ENCODE results near the gene LILRA1. TPM values are rescaled to one million over a fixed set of nuclear protein-coding genes. Genes with fewer than 3 reads are reported as not detected.
A peak's percentile ranks its signal among the peaks of the same experiment; 100 is the strongest.
"Not testable (repeated sequence)": the region's sequence is repeated elsewhere in the genome, so short reads cannot be mapped to it uniquely, and the experiment has no call there.

Gene LILRA1
- total RNA-seq, 4 donors from 2014 or later, result not detected

DNA sequence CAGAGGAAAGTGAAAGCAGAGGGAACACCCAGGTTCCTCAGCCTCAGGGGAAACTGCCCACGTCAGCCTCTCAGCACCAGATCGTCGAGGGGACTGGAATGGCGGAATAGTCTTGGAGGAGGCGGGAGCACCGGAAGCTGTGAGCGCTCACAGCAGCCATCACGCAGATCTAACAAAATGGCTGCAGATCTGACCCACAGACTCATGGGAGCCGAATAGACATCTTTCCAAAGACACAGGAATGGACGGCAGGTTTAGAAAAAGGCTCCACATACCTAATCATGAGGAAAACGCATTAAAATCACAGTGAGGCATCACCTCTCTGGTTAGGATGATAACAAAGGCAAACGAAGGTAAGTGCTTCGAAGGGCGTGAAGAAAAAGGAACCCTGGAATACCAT, 31.6 kb upstream of the LILRA1 start:
- Histone ChIP-seq H3K4me1 (no peaks in the 10 kb centered on the region), H3K27ac (no peak overlapping the region), H3K27me3 (no peaks in the 10 kb centered on the region), H3K9me3 (no peaks in the 10 kb centered on the region), H3K4me3 (no peak overlapping the region), H3K36me3 (no peaks in the 10 kb centered on the region)
- 83% methylated on average over 14 of the region's 14 CpGs for WGBS
- TF ChIP-seq POLR2A (IDR thresholded peaks at IDR 0.05) (no peak), POLR2AphosphoS5 (IDR thresholded peaks at IDR 0.05) (no peak), CTCF (IDR thresholded peaks at IDR 0.05) (no peak), EP300 (IDR thresholded peaks at IDR 0.05) (no peak)
- DNase-seq (ENCODE audit: low spot score in 2 of 2), result no peak

- 89% methylated on average over 6 of the region's 6 CpGs for WGBS
- not testable (repeated sequence) for H3K27me3 ChIP-seq; DNase-seq (ENCODE audit: low spot score in 2 of 2); H3K4me3 ChIP-seq; H3K9me3 ChIP-seq; H3K36me3 ChIP-seq; H3K27ac ChIP-seq; H3K4me1 ChIP-seq
These were observed 30.2 kb upstream of the LILRA1 start for GRCh38 chr19:54563206-54563605.

DNA sequence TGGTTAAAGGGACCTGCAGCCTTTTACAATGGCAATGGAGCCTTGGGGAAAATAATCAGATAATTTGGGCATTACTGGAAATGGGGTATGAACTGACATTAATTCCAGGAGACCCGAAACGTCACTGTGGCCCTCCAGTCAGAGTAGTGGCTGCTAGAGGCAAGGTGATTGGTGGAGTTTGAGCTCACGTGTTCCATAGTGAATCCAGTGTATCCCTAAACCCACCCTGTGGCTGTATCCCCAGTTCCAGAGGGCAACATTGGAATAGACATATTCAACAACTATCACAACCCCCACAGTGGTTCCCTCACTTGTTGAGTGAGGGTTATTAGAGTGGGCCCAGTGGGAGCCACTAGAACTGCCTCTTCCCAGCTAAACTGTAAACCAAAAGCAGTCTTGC, 23.1 kb upstream of the LILRA1 start:
- WGBS, result 65% methylated on average over 3 of the region's 3 CpGs
- H3K4me1 ChIP-seq, result no peaks in the 10 kb centered on the region
- TF ChIP-seq POLR2AphosphoS5 (IDR thresholded peaks at IDR 0.05), result no peak
- TF ChIP-seq CTCF (IDR thresholded peaks at IDR 0.05), result no peak
- TF ChIP-seq EP300 (IDR thresholded peaks at IDR 0.05), result no peak
- no peak for TF ChIP-seq POLR2A (IDR thresholded peaks at IDR 0.05)
- no peaks in the 10 kb centered on the region for H3K36me3 ChIP-seq
- H3K27me3 ChIP-seq, result no peaks in the 10 kb centered on the region
- DNase-seq (ENCODE audit: low spot score in 2 of 2), result no peak
- no peak overlapping the region for H3K27ac ChIP-seq
- H3K9me3 ChIP-seq, result no peaks in the 10 kb centered on the region
- no peak overlapping the region for H3K4me3 ChIP-seq

GRCh38 chr19:54571715-54572615, 21.5 kb upstream of the LILRA1 start:
- H3K9me3 ChIP-seq; H3K36me3 ChIP-seq; DNase-seq (ENCODE audit: low spot score in 2 of 2); H3K27ac ChIP-seq; H3K4me1 ChIP-seq; H3K4me3 ChIP-seq; H3K27me3 ChIP-seq: not testable (repeated sequence)
- WGBS, result 71% methylated on average over 14 of the region's 17 CpGs

GRCh38 chr19:54572696-54573311, 20.6 kb upstream of the LILRA1 start:
- Histone ChIP-seq H3K36me3 (no peaks in the 10 kb centered on the region), H3K27ac (peak overlapping the region; percentile 9), H3K4me1 (no peaks in the 10 kb centered on the region), H3K4me3 (no peak overlapping the region), H3K9me3 (no peaks in the 10 kb centered on the region), H3K27me3 (no peaks in the 10 kb centered on the region)
- WGBS, result 42% methylated on average over 9 of the region's 9 CpGs
- DNase-seq (ENCODE audit: low spot score in 2 of 2), result no peak
- TF ChIP-seq EP300 (IDR thresholded peaks at IDR 0.05), result no peak
- TF ChIP-seq POLR2AphosphoS5 (IDR thresholded peaks at IDR 0.05), result no peak

DNA sequence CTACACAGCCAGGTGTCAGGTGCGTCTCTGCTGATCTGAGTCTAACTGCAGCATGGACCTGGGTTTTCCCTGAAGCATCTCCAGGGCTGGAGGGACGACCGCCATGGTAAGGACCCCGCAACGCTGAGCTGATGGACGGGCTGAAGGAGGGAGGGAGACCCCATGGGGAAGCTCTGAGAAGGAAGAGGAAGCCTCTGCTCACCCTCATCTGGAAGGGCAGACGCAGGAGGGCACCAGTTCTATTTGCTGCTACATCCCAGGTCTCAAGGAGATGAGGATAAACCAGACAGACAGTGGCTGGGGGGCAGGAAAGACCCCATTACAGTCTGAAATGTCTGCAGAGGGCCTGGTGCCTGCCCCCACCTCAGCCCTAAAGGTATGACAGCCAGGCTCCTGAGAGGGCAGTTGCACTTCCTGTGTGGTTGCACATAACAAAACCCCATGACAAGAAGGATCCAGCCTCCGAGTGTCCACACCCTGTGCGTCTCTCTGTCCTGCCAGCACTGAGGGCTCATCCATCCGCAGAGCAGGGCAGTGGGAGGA, 20.0 kb upstream of the LILRA1 start, which contains the start of gene LILRA2:
TSS of gene LILRA2 (plus strand) at position 461 of the 543 bp plus-strand sequence. CDS start 89 bp downstream, outside the sequence.
- Histone ChIP-seq H3K27ac (peak within 1 kb of the TSS; percentile 9), H3K4me3 (no peak within 1 kb of the TSS), H3K9me3 (no peaks in the 10 kb centered on the region), H3K27me3 (no peaks in the 10 kb centered on the region), H3K36me3 (no peaks in the 10 kb centered on the region), H3K4me1 (no peaks in the 10 kb centered on the region)
- no peak for DNase-seq (ENCODE audit: low spot score in 2 of 2)
- no peak for TF ChIP-seq POLR2AphosphoS5 (IDR thresholded peaks at IDR 0.05)
- TF ChIP-seq POLR2A (IDR thresholded peaks at IDR 0.05), result no peak
- TF ChIP-seq CTCF (IDR thresholded peaks at IDR 0.05), result no peak
- 56% methylated on average over 10 of the region's 10 CpGs for WGBS

All from suprapubic skin (tissue), 4 donors.